Lower lobe of right lung (tissue), 2 donors: ENCODE data around the gene D2HGDH. TPM values are rescaled to one million over a fixed set of nuclear protein-coding genes. Genes with fewer than 3 reads are reported as not detected.
"Not testable (repeated sequence)": the region's sequence is repeated elsewhere in the genome, so short reads cannot be mapped to it uniquely, and the experiment has no call there.

Source experiments
- ATAC-seq, 2 donors: fragments of 200-7000 bp; cut with Tn5 transposase; one replicate each; pipeline ENCODE4 v1.9.1; 2020 to 2022; ENCODE audit warnings: mild to moderate bottlenecking in 2 of 2, moderate library complexity in 2 of 2
- DNase-seq: peaks from one replicate; pipeline ENCODE4 v3.0.0-alpha.2; 2020
- H3K27ac ChIP-seq: fragments of 200-600 bp; one replicate; pipeline ENCODE4 v1.8.0; 2022
- H3K27me3 ChIP-seq: fragments of 200-600 bp; one replicate; pipeline ENCODE4 v1.8.0; 2022; ENCODE audit warnings: low read depth
- H3K36me3 ChIP-seq: fragments of 200-600 bp; one replicate; pipeline ENCODE4 v1.8.0; 2022; ENCODE audit warnings: mild to moderate bottlenecking
- H3K4me1 ChIP-seq: fragments of 200-600 bp; one replicate; pipeline ENCODE4 v1.8.0; 2022
- H3K4me3 ChIP-seq: fragments of 200-600 bp; one replicate; pipeline ENCODE4 v1.8.0; 2022; ENCODE audit warnings: mild to moderate bottlenecking
- H3K9me3 ChIP-seq: fragments of 200-600 bp; one replicate; pipeline ENCODE4 v1.8.0; 2022
- CTCF ChIP-seq: fragments of 200-600 bp; IDR thresholded peaks from one replicate; pipeline ENCODE4 v1.8.0; 2022; ENCODE audit warnings: antibody characterized with exemption, mild to moderate bottlenecking
- intact Hi-C: fragments of 100-400 bp; cut with DNase I; formaldehyde crosslinking; loops from one replicate; pipeline ENCODE4 v1.11.0; 2022
- total RNA-seq: library from RNA; stranded (reverse); fragmentation: NEBNext Ultra II Directional; extraction: Animal tissue kit (Norgen Biotek cat#: 25700); gene quantifications from one replicate; pipeline ENCODE4 v1.2.1, GENCODE V29; 2021
- donor health status: DM: no; HTN: yes; CAD: no; lungs with severe emphysema.

The D2HGDH gene
- total RNA-seq, 1 donor from 2014 or later: 29.4 TPM

DNA sequence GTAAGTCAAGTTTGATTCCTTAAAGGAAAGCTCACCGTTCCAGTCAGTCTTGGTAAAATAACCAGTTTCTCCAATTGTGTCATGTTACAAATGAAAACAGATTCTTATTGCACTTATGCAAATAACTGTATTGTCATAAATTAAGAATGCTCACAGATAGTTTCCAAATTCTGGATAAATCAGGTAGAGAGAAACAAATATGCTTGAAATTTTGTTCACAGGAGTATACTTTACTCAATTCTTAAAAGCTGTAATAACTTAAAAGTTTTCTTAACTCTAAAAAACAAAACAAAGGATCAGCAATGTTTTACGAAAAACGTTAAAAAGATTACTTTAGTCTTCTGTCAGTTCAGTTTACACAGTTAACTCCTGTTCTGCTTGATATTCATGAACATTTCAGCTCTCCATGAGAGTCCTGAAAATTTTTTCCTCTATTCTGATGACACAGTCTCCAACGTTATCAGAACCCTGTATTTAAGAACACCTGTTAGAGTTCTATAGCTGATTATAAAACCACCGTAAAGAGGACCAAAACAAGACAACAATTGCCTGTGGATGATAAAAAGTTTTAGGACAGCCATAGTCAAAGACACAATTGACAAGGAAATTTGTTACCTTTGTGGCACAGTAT is 46.6 kb downstream of the D2HGDH start:
- H3K4me3 ChIP-seq: no peak overlapping the region
- no peaks in the 10 kb centered on the region for H3K4me1 ChIP-seq
- H3K36me3 ChIP-seq: no peaks in the 10 kb centered on the region
- H3K27me3 ChIP-seq: peaks cover 5% of the 10 kb centered on the region
- intact Hi-C loops: no loop called here
- H3K27ac ChIP-seq: no peak overlapping the region
- TF ChIP-seq CTCF: no peak
- ATAC-seq (no peak), DNase-seq (no peak)
- H3K9me3 ChIP-seq: no peaks in the 10 kb centered on the region

DNA sequence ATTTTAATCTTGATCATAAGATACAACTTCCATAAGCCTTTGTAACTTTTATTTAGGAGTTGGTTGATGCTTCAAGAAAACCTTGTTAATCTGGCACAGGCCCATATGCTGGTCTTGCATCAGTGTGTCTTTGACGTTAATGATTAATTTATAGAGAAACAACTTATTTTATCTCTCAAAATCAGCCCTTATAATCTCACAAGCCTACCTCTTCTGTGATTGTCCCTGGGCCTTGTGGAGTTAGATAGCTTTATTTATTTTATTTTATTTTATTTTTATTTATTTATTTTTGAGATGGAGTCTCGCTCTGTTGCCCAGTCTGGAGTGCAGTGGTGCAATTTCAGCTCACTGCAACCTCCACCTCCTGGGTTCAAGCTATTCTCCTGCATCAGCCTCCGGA is 47.6 kb downstream of the D2HGDH start:
- ATAC-seq, intact Hi-C loops: not testable (repeated sequence)

DNA sequence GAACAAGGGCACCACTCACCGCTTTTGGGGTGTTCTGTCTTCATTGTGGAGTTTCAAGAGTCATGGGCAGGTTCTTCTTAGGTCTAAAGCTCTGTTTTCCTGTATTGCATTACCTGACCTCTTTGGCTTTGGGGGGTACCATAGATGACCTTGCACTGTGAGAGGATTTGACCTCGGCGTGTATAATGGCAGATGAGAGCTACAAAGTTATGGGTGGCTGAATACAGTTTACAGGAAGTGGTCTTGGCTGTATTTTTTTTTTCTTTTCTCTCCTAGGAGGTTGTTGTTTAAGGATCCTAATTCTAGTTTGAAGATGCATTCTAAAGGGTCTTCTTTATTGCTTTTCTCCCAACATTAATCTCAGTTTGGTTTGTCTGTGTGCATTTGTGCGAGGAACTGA is 53.7 kb downstream of the D2HGDH start:
- no peak overlapping the region for H3K27ac ChIP-seq
- H3K9me3 ChIP-seq: no peaks in the 10 kb centered on the region
- TF ChIP-seq CTCF: no peak
- intact Hi-C loops: no loop called here
- H3K4me3 ChIP-seq: no peak overlapping the region
- no peaks in the 10 kb centered on the region for H3K36me3 ChIP-seq
- ATAC-seq (no peak), DNase-seq (no peak)
- no peaks in the 10 kb centered on the region for H3K4me1 ChIP-seq
- no peaks in the 10 kb centered on the region for H3K27me3 ChIP-seq

More for the DNA sequence above, 47.6 kb downstream of the D2HGDH start:
- not testable (repeated sequence) for H3K9me3 ChIP-seq, H3K27me3 ChIP-seq, H3K4me3 ChIP-seq, H3K27ac ChIP-seq, H3K4me1 ChIP-seq, DNase-seq, H3K36me3 ChIP-seq

DNA sequence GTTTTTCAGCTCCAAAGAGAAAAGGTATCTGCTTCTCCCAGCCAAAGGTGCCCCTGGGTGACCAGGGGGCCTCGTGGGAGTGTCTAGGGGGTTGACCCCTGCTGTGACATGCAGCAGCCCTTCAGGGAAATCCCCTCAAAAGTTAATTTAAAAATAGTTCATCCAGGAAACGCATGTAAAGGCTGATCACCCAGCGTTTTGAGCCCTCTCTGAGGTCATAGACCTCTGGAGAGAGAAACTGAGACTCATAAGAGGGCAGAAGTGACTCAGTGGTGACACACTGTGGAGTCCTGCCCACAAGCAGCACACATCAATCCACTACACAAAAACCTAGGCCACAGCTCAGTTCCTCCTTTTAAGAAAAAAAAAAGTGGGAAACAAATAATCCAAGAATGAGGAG is 54.1 kb downstream of the D2HGDH start:
- TF ChIP-seq CTCF: no peak
- no peaks in the 10 kb centered on the region for H3K4me1 ChIP-seq
- H3K9me3 ChIP-seq: no peaks in the 10 kb centered on the region
- DNase-seq (no peak), ATAC-seq (no peak)
- intact Hi-C loops: no loop called here
- H3K27me3 ChIP-seq: no peaks in the 10 kb centered on the region
- H3K36me3 ChIP-seq: no peaks in the 10 kb centered on the region
- H3K4me3 ChIP-seq: no peak overlapping the region
- H3K27ac ChIP-seq: no peak overlapping the region

- intact Hi-C loops, ATAC-seq, H3K9me3 ChIP-seq, DNase-seq, H3K4me1 ChIP-seq, H3K27ac ChIP-seq, H3K36me3 ChIP-seq, H3K27me3 ChIP-seq, H3K4me3 ChIP-seq: not testable (repeated sequence)
Observed at GRCh38 chr2:241791385-241791784, 57.0 kb downstream of the D2HGDH start.

DNA sequence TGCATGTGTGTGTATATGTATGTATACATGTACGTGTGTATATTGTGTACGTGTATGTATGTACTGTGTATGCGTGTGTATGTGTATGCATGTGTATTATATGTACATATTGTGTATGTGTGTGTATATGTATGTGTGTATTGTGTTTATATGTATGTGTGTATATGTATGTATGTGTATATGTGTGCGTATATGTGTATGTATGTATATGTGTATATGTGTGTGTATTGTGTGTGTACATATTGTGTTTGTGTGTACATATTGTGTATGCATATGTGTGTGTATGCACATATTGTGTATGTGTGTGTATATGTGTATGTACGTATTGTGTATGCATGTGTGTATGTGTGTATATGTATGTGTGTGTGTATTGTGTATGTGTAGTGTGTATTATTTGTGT is 59.0 kb downstream of the D2HGDH start:
- Histone ChIP-seq H3K36me3 (no peaks in the 10 kb centered on the region), H3K4me3 (no peak overlapping the region), H3K27ac (no peak overlapping the region), H3K4me1 (no peaks in the 10 kb centered on the region), H3K9me3 (no peaks in the 10 kb centered on the region), H3K27me3 (no peaks in the 10 kb centered on the region)
- DNase-seq (no peak), ATAC-seq (no peak)
- TF ChIP-seq CTCF: no peak
- intact Hi-C loops: no loop called here
